HG02759 (cell line): Measurements from ENCODE around the gene POU3F3.

Source experiments
- ATAC-seq: cut with Tn5 transposase; IDR thresholded peaks from one replicate; pipeline ENCODE4 v1.9.1; 2021; ENCODE audit warnings: mild to moderate bottlenecking, moderate library complexity; ENCODE audit not compliant: unreplicated experiment

Gene POU3F3

GRCh38 chr2:104901037-104901881 lies 47.3 kb downstream of the POU3F3 start:
- ATAC-seq: no peak

- no peak for ATAC-seq
These were observed 48.4 kb downstream of the POU3F3 start for GRCh38 chr2:104902317-104902716.
